ENCODE measurements around the gene IGSF3.
"Not testable (repeated sequence)": the region's sequence is repeated elsewhere in the genome, so short reads cannot be mapped to it uniquely, and the experiment has no call there.

DNA sequence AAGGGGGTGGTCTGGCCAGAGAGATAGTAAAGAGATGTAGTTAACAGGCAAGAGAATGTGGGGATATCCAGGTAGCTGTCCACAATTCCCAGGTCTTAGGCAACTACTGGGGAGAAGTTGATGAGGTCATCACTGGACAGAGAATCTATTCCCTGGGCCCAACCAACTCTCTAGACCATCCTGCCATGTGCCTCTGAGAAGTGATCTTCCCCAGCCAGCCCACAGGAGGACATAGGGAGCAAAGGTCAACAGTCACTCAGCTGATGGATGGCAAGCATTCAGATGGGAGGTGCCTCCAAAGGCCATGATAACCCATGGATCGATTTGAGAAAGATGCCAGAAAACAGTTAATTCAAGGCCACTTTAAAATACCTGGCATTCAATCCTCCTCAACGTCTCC, 36.0 kb downstream of the IGSF3 start:
- TF ChIP-seq, protein P1, sequence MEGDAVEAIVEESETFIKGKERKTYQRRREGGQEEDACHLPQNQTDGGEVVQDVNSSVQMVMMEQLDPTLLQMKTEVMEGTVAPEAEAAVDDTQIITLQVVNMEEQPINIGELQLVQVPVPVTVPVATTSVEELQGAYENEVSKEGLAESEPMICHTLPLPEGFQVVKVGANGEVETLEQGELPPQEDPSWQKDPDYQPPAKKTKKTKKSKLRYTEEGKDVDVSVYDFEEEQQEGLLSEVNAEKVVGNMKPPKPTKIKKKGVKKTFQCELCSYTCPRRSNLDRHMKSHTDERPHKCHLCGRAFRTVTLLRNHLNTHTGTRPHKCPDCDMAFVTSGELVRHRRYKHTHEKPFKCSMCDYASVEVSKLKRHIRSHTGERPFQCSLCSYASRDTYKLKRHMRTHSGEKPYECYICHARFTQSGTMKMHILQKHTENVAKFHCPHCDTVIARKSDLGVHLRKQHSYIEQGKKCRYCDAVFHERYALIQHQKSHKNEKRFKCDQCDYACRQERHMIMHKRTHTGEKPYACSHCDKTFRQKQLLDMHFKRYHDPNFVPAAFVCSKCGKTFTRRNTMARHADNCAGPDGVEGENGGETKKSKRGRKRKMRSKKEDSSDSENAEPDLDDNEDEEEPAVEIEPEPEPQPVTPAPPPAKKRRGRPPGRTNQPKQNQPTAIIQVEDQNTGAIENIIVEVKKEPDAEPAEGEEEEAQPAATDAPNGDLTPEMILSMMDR (IDR thresholded peaks at IDR 0.05), result not testable (repeated sequence)
- TF ChIP-seq POLR2A, EP300 (IDR thresholded peaks at IDR 0.05): not testable (repeated sequence)
